Panc1 (cell line): ENCODE results near the gene CLNK.

Experiments
- CTCF ChIP-seq: fragments of 450-650 bp; IDR thresholded peaks from 2 replicates; pipeline ENCODE4 v1.5.1; 2017; ENCODE audit warnings: mild to moderate bottlenecking
- POLR2AphosphoS5 ChIP-seq: IDR thresholded peaks from 2 replicates; pipeline ENCODE4 v1.6.1; 2012; ENCODE audit warnings: mild to moderate bottlenecking, low read depth, low read length, moderate library complexity
- TCF7L2 ChIP-seq: IDR thresholded peaks from 2 replicates; pipeline ENCODE4 v1.6.1; 2011; ENCODE audit warnings: mild to moderate bottlenecking, low read depth, low read length, inconsistent platforms

GRCh38 chr4:10509733-10510132 lies 174.8 kb downstream of the CLNK start:
- no peak for TF ChIP-seq CTCF
- TF ChIP-seq TCF7L2 = no peak
- TF ChIP-seq POLR2AphosphoS5 = no peak
